Neural cell (in vitro differentiated cells): ENCODE measurements around the gene GAPDH. TPM values are rescaled to one million over a fixed set of nuclear protein-coding genes. Genes with fewer than 3 reads are reported as not detected.

ENCODE experiments used
- H2AFZ ChIP-seq: fragments of 200-600, 300-800 bp; sonication (generic), shearing (Covaris generic); 2 replicates; pipeline ENCODE4 v1.6.0; 2014; ENCODE audit warnings: low read depth, mild to moderate bottlenecking, antibody characterized with exemption, low read length, moderate library complexity
- H3F3A ChIP-seq: fragments of 200-600 bp; shearing (Covaris generic); 2 replicates; pipeline ENCODE4 v1.6.1; 2016; ENCODE audit warnings: mild to moderate bottlenecking, moderate library complexity, mixed read lengths, antibody characterized with exemption, low read length; ENCODE audit not compliant: insufficient read depth, poor library complexity, severe bottlenecking
- H3K27ac ChIP-seq: fragments of 200-600, 300-800 bp; sonication (generic), shearing (Covaris generic); 2 replicates; pipeline ENCODE4 v1.5.1; 2014; ENCODE audit warnings: mild to moderate bottlenecking, low read length, moderate library complexity
- H3K27me3 ChIP-seq: fragments of 300-800, 200-600 bp; sonication (generic), shearing (Covaris generic); 2 replicates; pipeline ENCODE4 v1.6.0; 2014; ENCODE audit warnings: mild to moderate bottlenecking, low read depth, low read length, moderate library complexity; ENCODE audit not compliant: insufficient read depth
- H3K36me3 ChIP-seq: fragments of 300-800, 200-600 bp; sonication (generic), shearing (Covaris generic); 2 replicates; pipeline ENCODE4 v1.5.1; 2014; ENCODE audit warnings: mild to moderate bottlenecking, antibody characterized with exemption, low read length, moderate library complexity; ENCODE audit not compliant: insufficient read depth
- H3K4me2 ChIP-seq: fragments of 300-800, 200-600 bp; sonication (generic), shearing (Covaris generic); 2 replicates; pipeline ENCODE4 v1.6.0; 2014; ENCODE audit warnings: mild to moderate bottlenecking, low read length
- H3K4me3 ChIP-seq: fragments of 300-800, 200-600 bp; sonication (generic), shearing (Covaris generic); 2 replicates; pipeline ENCODE4 v1.5.1; 2014; ENCODE audit warnings: mild to moderate bottlenecking, low read length, moderate library complexity
- H3K79me2 ChIP-seq: fragments of 200-600 bp; shearing (Covaris generic); replicated peaks from 2 replicates; pipeline ENCODE4 v1.6.0; 2014; ENCODE audit warnings: mild to moderate bottlenecking, low read length, moderate library complexity; ENCODE audit not compliant: insufficient read depth
- H3K9ac ChIP-seq: fragments of 300-800, 200-600 bp; sonication (generic), shearing (Covaris generic); 2 replicates; pipeline ENCODE4 v1.6.1; 2016; ENCODE audit warnings: mild to moderate bottlenecking, low read length, mixed read lengths
- H3K9me2 ChIP-seq: fragments of 200-600 bp; shearing (Covaris generic); 2 replicates; pipeline ENCODE4 v1.6.1; 2016; ENCODE audit warnings: mild to moderate bottlenecking, low read length, mixed read lengths; ENCODE audit not compliant: insufficient read depth
- H3K9me3 ChIP-seq: fragments of 200-600, 300-800 bp; sonication (generic), shearing (Covaris generic); 2 replicates; pipeline ENCODE4 v1.6.1; 2016; ENCODE audit warnings: mild to moderate bottlenecking, mixed run types, low read length, moderate library complexity, mixed read lengths
- H4K20me1 ChIP-seq: fragments of 200-600 bp; shearing (Covaris generic); 2 replicates; pipeline ENCODE4 v1.6.1; 2016; ENCODE audit warnings: mild to moderate bottlenecking, mixed run types; ENCODE audit not compliant: insufficient read depth
- CTCF ChIP-seq: fragments of 450-650 bp; IDR thresholded peaks from 2 replicates; pipeline ENCODE4 v1.5.1; 2014; ENCODE audit warnings: antibody characterized with exemption, mild to moderate bottlenecking, moderate library complexity; ENCODE audit not compliant: poor library complexity, severe bottlenecking
- EP300 ChIP-seq: fragments of 450-650 bp; conservative IDR thresholded peaks from 2 replicates; pipeline ENCODE4 v1.6.1; 2014; ENCODE audit warnings: antibody characterized with exemption, mild to moderate bottlenecking, moderate library complexity; ENCODE audit not compliant: poor library complexity, severe bottlenecking
- EZH2 ChIP-seq: fragments of 200-600, 300-800 bp; shearing (Covaris generic), sonication (generic); IDR thresholded peaks from 2 replicates; pipeline ENCODE4 v1.6.1; 2014; ENCODE audit warnings: antibody characterized with exemption, low read length, borderline replicate concordance, mild to moderate bottlenecking; ENCODE audit not compliant: insufficient read depth, poor library complexity, severe bottlenecking
- MXI1 ChIP-seq: fragments of 450-650 bp; conservative IDR thresholded peaks from 2 replicates; pipeline ENCODE4 v1.6.1; 2014; ENCODE audit warnings: antibody characterized with exemption, mild to moderate bottlenecking; ENCODE audit not compliant: poor library complexity, severe bottlenecking
- POLR2AphosphoS5 ChIP-seq: IDR thresholded peaks from 2 replicates; pipeline ENCODE4 v1.6.1; 2012
- RAD21 ChIP-seq: fragments of 450-650 bp; conservative IDR thresholded peaks from 2 replicates; pipeline ENCODE4 v1.6.1; 2014; ENCODE audit warnings: antibody characterized with exemption, mild to moderate bottlenecking, moderate library complexity
- SMC3 ChIP-seq: fragments of 450-650 bp; conservative IDR thresholded peaks from 2 replicates; pipeline ENCODE4 v1.6.1; 2014; ENCODE audit warnings: antibody characterized with exemption, mild to moderate bottlenecking, moderate library complexity; ENCODE audit not compliant: poor library complexity
- TAF1 ChIP-seq: IDR thresholded peaks from 2 replicates; pipeline ENCODE4 v1.6.1; 2012; ENCODE audit warnings: low read depth
- polyA plus RNA-seq: library from polyadenylated mRNA; depleted of rRNA; stranded (reverse); fragments of >200 nt; gene quantifications from 2 replicates; pipeline ENCODE4 v1.2.3, GENCODE V29; 2014
- TF ChIP-seq, protein P1 (sequence below): IDR thresholded peaks from 2 replicates; pipeline ENCODE4 v1.6.1; 2012; ENCODE audit warnings: borderline replicate concordance

Gene GAPDH
- polyA plus RNA-seq, 1 donor from 2014 or later: 1,673 TPM

DNA sequence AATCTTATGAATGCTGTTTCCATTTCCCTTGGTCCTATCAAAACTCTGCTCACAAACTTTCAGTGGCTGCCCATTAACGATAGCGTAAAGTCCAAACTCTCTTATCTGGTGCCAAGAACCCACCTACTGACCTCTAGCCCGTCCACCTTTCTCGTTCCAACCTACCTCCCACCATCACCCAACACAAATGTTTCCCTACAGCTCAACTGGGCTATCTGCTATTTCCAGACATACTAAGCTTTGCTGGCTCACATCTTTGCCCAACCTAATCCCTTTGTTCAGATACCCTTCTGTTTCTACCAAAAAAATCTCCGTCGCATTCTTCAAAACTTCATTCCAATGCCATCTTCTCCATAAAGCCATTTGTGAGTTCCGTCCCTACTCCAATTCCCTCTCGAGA, 41.3 kb downstream of the GAPDH start:
- H3K4me3 ChIP-seq: no peak overlapping the region
- no peak overlapping the region for H3K27ac ChIP-seq
- no peaks in the 10 kb centered on the region for H4K20me1 ChIP-seq
- H3K9ac ChIP-seq: no peak overlapping the region
- no peak for TF ChIP-seq EZH2
- TF ChIP-seq RAD21: no peak
- no peak for TF ChIP-seq CTCF
- no peak for TF ChIP-seq POLR2AphosphoS5
- TF ChIP-seq EP300: no peak
- TF ChIP-seq TAF1: no peak
- TF ChIP-seq SMC3: no peak
- TF ChIP-seq MXI1: no peak
- TF ChIP-seq, protein P1, sequence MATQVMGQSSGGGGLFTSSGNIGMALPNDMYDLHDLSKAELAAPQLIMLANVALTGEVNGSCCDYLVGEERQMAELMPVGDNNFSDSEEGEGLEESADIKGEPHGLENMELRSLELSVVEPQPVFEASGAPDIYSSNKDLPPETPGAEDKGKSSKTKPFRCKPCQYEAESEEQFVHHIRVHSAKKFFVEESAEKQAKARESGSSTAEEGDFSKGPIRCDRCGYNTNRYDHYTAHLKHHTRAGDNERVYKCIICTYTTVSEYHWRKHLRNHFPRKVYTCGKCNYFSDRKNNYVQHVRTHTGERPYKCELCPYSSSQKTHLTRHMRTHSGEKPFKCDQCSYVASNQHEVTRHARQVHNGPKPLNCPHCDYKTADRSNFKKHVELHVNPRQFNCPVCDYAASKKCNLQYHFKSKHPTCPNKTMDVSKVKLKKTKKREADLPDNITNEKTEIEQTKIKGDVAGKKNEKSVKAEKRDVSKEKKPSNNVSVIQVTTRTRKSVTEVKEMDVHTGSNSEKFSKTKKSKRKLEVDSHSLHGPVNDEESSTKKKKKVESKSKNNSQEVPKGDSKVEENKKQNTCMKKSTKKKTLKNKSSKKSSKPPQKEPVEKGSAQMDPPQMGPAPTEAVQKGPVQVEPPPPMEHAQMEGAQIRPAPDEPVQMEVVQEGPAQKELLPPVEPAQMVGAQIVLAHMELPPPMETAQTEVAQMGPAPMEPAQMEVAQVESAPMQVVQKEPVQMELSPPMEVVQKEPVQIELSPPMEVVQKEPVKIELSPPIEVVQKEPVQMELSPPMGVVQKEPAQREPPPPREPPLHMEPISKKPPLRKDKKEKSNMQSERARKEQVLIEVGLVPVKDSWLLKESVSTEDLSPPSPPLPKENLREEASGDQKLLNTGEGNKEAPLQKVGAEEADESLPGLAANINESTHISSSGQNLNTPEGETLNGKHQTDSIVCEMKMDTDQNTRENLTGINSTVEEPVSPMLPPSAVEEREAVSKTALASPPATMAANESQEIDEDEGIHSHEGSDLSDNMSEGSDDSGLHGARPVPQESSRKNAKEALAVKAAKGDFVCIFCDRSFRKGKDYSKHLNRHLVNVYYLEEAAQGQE: no peak
- no peaks in the 10 kb centered on the region for H3K27me3 ChIP-seq
- H3F3A ChIP-seq: no peaks in the 10 kb centered on the region
- no peaks in the 10 kb centered on the region for H3K9me2 ChIP-seq
- no peaks in the 10 kb centered on the region for H3K79me2 ChIP-seq
- H3K36me3 ChIP-seq: peaks cover 14% of the 10 kb centered on the region
- no peaks in the 10 kb centered on the region for H3K9me3 ChIP-seq
- H3K4me2 ChIP-seq: no peak overlapping the region
- no peak overlapping the region for H2AFZ ChIP-seq

- H3K36me3 ChIP-seq: peaks cover 4% of the 10 kb centered on the region
Measured at GRCh38 chr12:6582196-6582595, 47.9 kb downstream of the GAPDH start.

More at GRCh38 chr12:6582196-6582595, 47.9 kb downstream of the GAPDH start:
- Histone ChIP-seq H3K9me2 (no peaks in the 10 kb centered on the region), H4K20me1 (no peaks in the 10 kb centered on the region), H3K4me3 (no peak overlapping the region), H3K27ac (no peak overlapping the region), H2AFZ (no peak overlapping the region), H3K9ac (no peak overlapping the region), H3F3A (no peaks in the 10 kb centered on the region), H3K79me2 (no peaks in the 10 kb centered on the region), H3K9me3 (no peaks in the 10 kb centered on the region), H3K27me3 (no peaks in the 10 kb centered on the region), H3K4me2 (no peak overlapping the region)
- no peak for TF ChIP-seq RAD21
- TF ChIP-seq CTCF: peak; percentile 44
